Astrocyte (in vitro differentiated cells and primary cell): ENCODE data around the gene ICOSLG. TPM values are rescaled to one million over a fixed set of nuclear protein-coding genes. Genes with fewer than 3 reads are reported as not detected.

ENCODE experiments used
- DNase-seq: peaks from one replicate; pipeline ENCODE4 v3.0.0-alpha.2; 2010; ENCODE audit warnings: low read depth
- FAIRE-seq: peaks from 2 replicates; lab custom pipeline; 2011; peaks lifted over from hg19 to GRCh38; lab: Jason Lieb, UNC
- H2AFZ ChIP-seq: 2 replicates; pipeline ENCODE4 v1.6.0; 2012; ENCODE audit warnings: low read depth, low read length, inconsistent platforms
- H3K27ac ChIP-seq: 2 replicates; pipeline ENCODE4 v1.5.1; 2011; ENCODE audit warnings: low read depth, low read length, inconsistent platforms
- H3K27me3 ChIP-seq: 2 replicates; pipeline ENCODE4 v1.6.0; 2011; ENCODE audit warnings: low read length, inconsistent platforms; ENCODE audit not compliant: insufficient read depth
- H3K36me3 ChIP-seq: 2 replicates; pipeline ENCODE4 v1.5.1; 2011; ENCODE audit warnings: low read length, inconsistent platforms; ENCODE audit not compliant: insufficient read depth
- H3K4me1 ChIP-seq: 2 replicates; pipeline ENCODE4 v1.5.1; 2011; ENCODE audit warnings: low read length, inconsistent platforms; ENCODE audit not compliant: insufficient read depth
- H3K4me2 ChIP-seq: 2 replicates; pipeline ENCODE4 v1.6.0; 2012; ENCODE audit warnings: low read length, inconsistent platforms
- H3K4me3 ChIP-seq: 2 replicates; pipeline ENCODE4 v1.5.1; 2011; ENCODE audit warnings: low read depth, mild to moderate bottlenecking, low read length, inconsistent platforms; ENCODE audit not compliant: insufficient read depth
- H3K79me2 ChIP-seq: 2 replicates; pipeline ENCODE4 v1.6.0; 2012; ENCODE audit warnings: mild to moderate bottlenecking, low read length, inconsistent platforms; ENCODE audit not compliant: insufficient read depth
- H3K9ac ChIP-seq: 2 replicates; pipeline ENCODE4 v1.6.0; 2012; ENCODE audit warnings: mild to moderate bottlenecking, low read length, inconsistent platforms
- H3K9me3 ChIP-seq: 2 replicates; pipeline ENCODE4 v1.5.1; 2012; ENCODE audit warnings: low read depth, mild to moderate bottlenecking, low read length, inconsistent platforms; ENCODE audit not compliant: insufficient read depth
- H4K20me1 ChIP-seq: 2 replicates; pipeline ENCODE4 v1.6.0; 2012; ENCODE audit warnings: low read length, inconsistent platforms; ENCODE audit not compliant: insufficient read depth
- H3K27ac Mint-ChIP-seq: one replicate; pipeline ENCODE4 v1.8.0; 2021; ENCODE audit warnings: mild to moderate bottlenecking, mixed read lengths; ENCODE audit not compliant: unreplicated experiment
- H3K27me3 Mint-ChIP-seq: one replicate; pipeline ENCODE4 v1.8.0; 2021; ENCODE audit warnings: low read depth, mixed read lengths; ENCODE audit not compliant: unreplicated experiment
- H3K36me3 Mint-ChIP-seq: one replicate; pipeline ENCODE4 v1.8.0; 2021; ENCODE audit warnings: low read depth, mixed read lengths; ENCODE audit not compliant: unreplicated experiment
- H3K4me1 Mint-ChIP-seq: one replicate; pipeline ENCODE4 v1.8.0; 2021; ENCODE audit warnings: low read depth, mixed read lengths; ENCODE audit not compliant: unreplicated experiment
- H3K4me3 Mint-ChIP-seq: one replicate; pipeline ENCODE4 v1.8.0; 2021; ENCODE audit warnings: mild to moderate bottlenecking, moderate library complexity, mixed read lengths; ENCODE audit not compliant: unreplicated experiment
- H3K9me3 Mint-ChIP-seq: one replicate; pipeline ENCODE4 v1.8.0; 2021; ENCODE audit warnings: mild to moderate bottlenecking, mixed read lengths; ENCODE audit not compliant: unreplicated experiment
- CTCF ChIP-seq: IDR thresholded peaks from 2 replicates; pipeline ENCODE4 v1.5.1; 2011; ENCODE audit warnings: low read depth, mild to moderate bottlenecking, inconsistent platforms, low read length, moderate library complexity; ENCODE audit not compliant: insufficient read depth
- EZH2 ChIP-seq: IDR thresholded peaks from 2 replicates; pipeline ENCODE4 v1.6.1; 2012; ENCODE audit warnings: mild to moderate bottlenecking, low read length, inconsistent platforms; ENCODE audit not compliant: insufficient read depth
- total RNA-seq: library from RNA; stranded (reverse); gene quantifications from 2 replicates; pipeline ENCODE4 v1.2.1, GENCODE V29; 2021

The ICOSLG gene
- total RNA-seq, 1 donor from 2014 or later = 4.7 TPM

DNA sequence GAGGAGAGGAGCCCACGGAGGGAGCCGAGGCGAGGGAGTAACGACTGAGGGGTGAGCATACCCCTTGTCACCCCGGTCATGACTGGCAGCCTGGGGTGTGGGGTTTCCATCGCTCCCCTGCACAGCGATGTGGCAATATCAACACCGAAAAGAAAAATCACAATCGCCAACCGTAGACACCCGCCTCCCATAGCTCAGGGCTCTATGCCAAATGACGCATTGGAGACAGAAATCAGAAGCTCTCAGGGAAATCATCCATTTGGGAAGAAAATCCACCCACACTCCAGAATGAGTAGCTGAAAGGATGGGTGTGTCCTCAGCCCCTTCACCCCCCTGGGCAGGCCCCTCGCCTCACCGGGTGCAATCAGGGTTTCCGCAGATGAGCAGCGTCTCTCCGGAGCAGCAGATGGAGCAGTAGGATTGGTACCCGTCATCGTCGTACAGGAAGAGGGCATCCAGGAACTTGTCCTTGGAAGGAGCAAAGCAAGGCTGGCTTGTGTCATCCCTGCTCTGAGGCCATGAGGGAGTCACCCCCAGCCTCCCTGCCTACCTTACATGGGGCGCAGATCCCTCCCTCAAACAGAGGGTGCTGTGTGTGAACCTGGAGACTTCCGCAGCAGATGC is 18.5 kb upstream of the ICOSLG start:
- Histone ChIP-seq H2AFZ (no peak overlapping the region), H3K79me2 (no peaks in the 10 kb centered on the region), H3K4me1 (no peaks in the 10 kb centered on the region), H4K20me1 (no peaks in the 10 kb centered on the region), H3K4me2 (no peak overlapping the region), H3K36me3 (no peaks in the 10 kb centered on the region), H3K9me3 (no peaks in the 10 kb centered on the region), H3K27ac (no peak overlapping the region), H3K4me3 (no peak overlapping the region), H3K27me3 (peaks cover 5% of the 10 kb centered on the region), H3K9ac (no peak overlapping the region)
- FAIRE-seq (no peak), DNase-seq (peak; percentile 1)
- TF ChIP-seq EZH2 (no peak), CTCF (no peak)
- Mint-ChIP-seq H3K9me3 (peaks cover 3% of the 10 kb centered on the region), H3K4me1 (peaks cover 6% of the 10 kb centered on the region), H3K4me3 (no peak overlapping the region), H3K27ac (no peak overlapping the region), H3K36me3 (no peaks in the 10 kb centered on the region), H3K27me3 (peaks cover 27% of the 10 kb centered on the region)

GRCh38 chr21:44258056-44258725 is 17.4 kb upstream of the ICOSLG start:
- Mint-ChIP-seq H3K4me3 (no peak overlapping the region), H3K9me3 (peaks cover 3% of the 10 kb centered on the region), H3K27me3 (peaks cover 27% of the 10 kb centered on the region), H3K27ac (no peak overlapping the region), H3K36me3 (no peaks in the 10 kb centered on the region), H3K4me1 (peaks cover 6% of the 10 kb centered on the region)
- no peaks in the 10 kb centered on the region for H3K9me3 ChIP-seq
- DNase-seq (no peak), FAIRE-seq (no peak)
- no peaks in the 10 kb centered on the region for H3K79me2 ChIP-seq
- no peaks in the 10 kb centered on the region for H3K4me1 ChIP-seq
- H3K36me3 ChIP-seq = no peaks in the 10 kb centered on the region
- no peak overlapping the region for H3K4me3 ChIP-seq
- H3K4me2 ChIP-seq = no peak overlapping the region
- no peak for TF ChIP-seq CTCF
- TF ChIP-seq EZH2 = no peak
- no peak overlapping the region for H2AFZ ChIP-seq
- H3K27me3 ChIP-seq = peaks cover 5% of the 10 kb centered on the region
- H3K27ac ChIP-seq = no peak overlapping the region
- H4K20me1 ChIP-seq = no peaks in the 10 kb centered on the region
- no peak overlapping the region for H3K9ac ChIP-seq

DNA sequence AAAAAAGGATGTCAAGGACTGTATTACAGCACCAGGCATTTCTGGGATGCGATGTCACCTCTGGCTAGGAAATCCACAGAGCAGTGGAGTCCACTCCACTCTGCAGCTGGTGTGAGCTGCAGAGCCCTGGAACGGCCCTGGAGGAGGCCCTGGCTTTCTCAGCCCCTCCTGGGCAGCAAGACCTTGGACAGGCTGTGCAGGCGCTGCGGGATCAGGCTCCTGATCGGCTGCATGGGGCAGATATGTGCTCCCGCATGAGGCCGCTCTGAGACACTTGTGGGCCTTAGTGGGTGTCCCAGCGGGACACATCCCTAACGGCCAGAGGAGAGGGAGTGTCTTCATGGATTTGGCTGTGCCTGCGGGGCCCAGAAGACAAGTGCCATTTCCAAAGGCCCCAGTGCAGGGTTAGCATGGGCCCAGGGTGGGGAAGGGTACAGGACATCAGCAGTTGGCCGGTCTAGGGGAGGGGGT is 14.8 kb upstream of the ICOSLG start:
- no peak overlapping the region for H2AFZ ChIP-seq
- TF ChIP-seq EZH2 = no peak
- TF ChIP-seq CTCF = no peak
- H3K79me2 ChIP-seq = no peaks in the 10 kb centered on the region
- FAIRE-seq (no peak), DNase-seq (peak; percentile 6)
- no peaks in the 10 kb centered on the region for H3K9me3 ChIP-seq
- no peak overlapping the region for H3K27ac ChIP-seq
- peaks cover 22% of the 10 kb centered on the region for H3K27me3 Mint-ChIP-seq
- no peak overlapping the region for H3K27ac Mint-ChIP-seq
- no peak overlapping the region for H3K4me3 ChIP-seq
- H3K9ac ChIP-seq = no peak overlapping the region
- H3K4me1 ChIP-seq = no peaks in the 10 kb centered on the region
- peaks cover 6% of the 10 kb centered on the region for H3K4me1 Mint-ChIP-seq
- H4K20me1 ChIP-seq = no peaks in the 10 kb centered on the region
- no peak overlapping the region for H3K4me2 ChIP-seq
- H3K36me3 Mint-ChIP-seq = no peaks in the 10 kb centered on the region
- H3K9me3 Mint-ChIP-seq = peaks cover 3% of the 10 kb centered on the region
- no peak overlapping the region for H3K4me3 Mint-ChIP-seq
- no peaks in the 10 kb centered on the region for H3K36me3 ChIP-seq
- H3K27me3 ChIP-seq = peaks cover 5% of the 10 kb centered on the region
